HG02970 (cell line): ENCODE results near the gene CCNH.

Source experiments
- ATAC-seq: cut with Tn5 transposase; IDR thresholded peaks from one replicate; pipeline ENCODE4 v1.9.1; 2021; ENCODE audit warnings: mild to moderate bottlenecking, moderate library complexity, moderate number of reproducible peaks; ENCODE audit not compliant: unreplicated experiment, low FRiP score

The CCNH gene

DNA sequence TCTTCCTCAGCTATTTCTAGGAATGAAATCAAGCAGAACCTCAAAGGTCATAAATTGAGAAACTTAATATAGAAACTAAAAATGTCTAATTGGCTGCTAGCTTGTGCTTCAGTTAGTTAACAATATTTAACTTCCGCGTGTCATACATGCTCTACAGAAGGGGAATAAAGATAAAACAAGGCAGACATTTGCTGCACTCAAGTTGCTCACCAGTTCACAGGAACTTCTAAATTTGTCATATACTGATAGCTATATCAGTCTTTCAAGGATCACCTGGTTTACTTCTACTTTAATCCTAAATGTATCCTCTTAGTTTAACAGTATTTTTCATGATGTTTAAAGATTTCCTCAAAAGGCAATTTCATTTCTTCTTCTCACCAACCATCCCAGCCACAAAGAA is 8.4 kb downstream of the CCNH start:
- no peak for ATAC-seq

DNA sequence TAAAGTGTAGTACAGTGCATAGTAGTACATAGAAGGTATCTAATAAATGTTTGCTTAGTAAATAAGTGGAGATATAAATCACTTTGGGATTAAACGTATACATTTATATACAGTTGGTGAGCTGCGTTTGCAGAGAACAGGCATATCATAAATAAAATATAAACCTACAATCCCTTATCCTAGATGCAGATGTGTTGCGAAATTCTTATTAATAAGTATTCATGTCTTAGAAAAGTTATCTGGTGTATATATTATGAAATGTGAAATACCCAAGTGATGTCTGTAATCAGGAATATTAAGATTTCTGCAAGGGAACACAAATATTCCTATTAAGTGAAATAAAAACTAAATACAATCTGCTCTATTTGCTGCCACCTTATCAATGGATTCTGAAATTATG is 8.8 kb downstream of the CCNH start:
- no peak for ATAC-seq

DNA sequence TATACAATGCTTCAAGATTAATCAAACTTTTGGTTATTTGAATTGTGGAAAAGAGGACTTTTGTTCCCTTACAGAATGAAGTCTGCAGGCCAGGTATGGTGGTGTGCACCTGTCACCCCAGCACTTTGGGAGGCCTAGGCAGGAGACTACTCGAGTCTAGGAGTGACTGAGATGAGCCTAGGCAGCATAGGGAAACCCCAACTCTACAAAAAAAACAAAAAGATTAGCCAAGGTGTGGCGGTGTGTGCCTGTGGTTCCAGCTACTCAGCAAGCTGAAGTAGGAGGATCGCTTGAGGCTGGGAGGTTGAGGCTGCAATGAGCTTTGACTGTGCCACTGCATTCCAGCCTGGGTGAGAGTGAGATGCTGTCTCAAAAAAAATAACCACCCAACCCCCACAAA is 9.3 kb downstream of the CCNH start:
- ATAC-seq, result no peak

DNA sequence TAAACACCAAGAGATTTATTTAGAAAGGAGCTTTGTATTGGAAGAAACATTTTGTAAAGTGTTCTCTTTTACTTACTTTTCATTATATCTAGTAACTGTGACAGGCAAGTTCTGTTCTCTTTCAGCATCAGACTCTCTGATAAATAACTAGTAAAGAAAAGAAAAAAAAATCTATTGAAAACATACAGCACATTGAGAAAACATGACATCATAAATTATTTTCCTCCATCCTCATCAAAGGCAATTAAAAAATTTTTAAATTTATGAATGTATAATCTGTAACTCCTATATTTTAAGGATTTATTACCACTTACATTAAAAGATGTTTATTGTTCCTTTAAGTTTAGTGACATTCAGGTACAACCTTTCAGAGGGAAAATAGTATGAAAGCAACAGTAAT is 11.1 kb downstream of the CCNH start:
- ATAC-seq, result no peak

DNA sequence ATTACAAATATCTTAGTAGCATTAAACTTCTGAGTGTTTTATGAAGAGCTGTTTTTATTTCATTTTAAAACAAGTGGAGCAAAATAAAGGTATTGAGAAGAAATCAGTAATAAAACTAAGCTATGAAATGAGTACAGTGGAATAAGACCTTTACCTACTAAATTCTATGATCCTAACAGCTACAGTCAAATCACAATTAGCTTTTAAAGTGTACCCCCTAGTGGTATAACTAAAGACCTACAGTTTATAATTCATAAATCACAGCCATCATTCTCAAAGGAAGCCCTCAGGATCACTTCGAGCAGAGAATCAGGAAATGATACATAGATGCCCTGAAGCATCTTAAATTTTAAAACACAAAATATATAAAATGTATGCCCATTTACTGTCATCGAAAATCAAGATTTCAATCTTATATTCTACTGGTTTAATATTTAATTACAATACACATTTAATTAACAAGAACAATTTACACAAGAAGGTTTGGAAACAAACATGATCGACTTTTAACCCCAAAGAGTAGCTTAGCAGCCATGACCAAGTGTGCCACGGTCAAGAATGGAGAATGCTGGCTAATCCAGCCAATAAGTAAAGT is 12.3 kb downstream of the CCNH start:
- ATAC-seq, result no peak

DNA sequence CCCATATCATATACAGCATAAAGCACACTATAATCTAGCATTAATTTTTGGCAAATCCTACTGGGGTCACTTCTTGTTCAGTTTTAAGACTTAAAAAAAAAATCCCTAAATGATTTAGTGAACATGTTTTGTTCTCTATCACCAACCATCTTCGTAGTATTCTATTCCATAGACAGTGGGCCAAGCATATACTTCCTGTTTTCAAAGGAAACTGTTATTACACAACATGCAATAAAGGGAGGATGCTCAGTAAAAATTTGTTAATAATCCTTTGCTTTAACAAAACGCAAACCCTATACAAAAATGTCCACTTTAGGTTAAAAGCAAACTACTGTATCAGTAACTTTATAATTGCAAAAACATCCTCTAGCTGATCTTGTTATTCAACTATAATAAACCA is 13.0 kb downstream of the CCNH start:
- no peak for ATAC-seq

DNA sequence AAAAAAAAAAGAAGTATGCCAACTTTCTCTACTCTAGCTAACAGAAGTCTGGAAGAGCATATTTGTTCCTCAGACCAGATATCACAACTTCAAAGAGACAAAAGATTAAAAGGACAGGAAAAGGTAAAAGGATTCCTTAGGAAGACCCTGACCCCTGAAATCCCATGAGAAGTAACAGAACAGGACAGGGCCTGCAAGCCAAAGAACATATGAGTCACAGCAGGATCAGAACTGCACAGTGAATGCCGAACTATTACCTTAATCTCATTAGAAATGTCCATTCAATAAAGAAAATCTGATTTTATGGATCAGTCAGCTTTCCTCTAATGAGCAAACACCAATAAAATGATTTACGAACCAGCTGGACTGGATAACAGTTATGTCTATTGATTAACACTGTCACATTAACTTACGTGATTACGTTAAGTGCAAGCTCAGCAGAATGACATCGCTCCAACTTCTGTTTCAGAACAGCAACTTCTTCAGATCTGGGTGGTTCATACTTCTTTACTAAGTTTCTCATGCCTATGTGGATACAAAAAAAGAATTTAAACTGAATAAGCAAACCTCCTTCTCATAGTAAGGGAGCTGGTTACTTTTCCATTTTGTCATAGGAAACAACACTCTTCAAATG is 13.6 kb downstream of the CCNH start:
- ATAC-seq, result no peak

DNA sequence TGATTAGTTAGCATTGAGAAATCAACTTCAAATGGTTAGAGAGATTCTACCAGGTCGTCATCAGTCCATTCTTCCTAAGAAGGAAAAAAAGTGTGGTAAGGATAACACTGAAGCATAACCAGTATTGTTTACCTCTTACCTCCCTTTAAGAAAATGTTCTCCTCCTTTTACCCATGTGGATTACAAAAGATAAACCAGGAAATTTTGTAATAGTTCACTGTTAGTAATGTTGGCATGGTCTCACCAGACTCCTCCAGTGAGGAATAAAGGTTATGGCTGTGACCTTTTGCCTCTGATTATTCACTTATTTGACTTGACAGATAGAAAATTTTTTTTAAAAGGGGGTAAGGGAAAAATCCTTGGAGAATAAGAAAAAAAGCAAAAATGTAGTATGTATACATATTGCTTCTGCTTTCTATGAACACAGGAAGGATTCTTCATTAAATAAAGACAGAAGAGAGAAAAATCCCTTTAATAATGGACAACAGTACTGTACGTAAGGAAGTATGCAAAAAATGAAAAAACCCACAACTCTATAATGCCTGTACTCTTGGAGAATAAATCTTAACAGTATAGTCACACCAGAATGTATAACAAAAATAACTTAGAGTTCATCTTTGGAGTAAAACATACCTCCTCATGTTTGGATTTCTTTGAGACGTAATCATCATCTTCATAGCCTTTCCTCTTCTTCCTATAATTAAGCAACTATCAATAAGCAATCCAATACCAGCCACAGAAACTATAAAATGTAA is 18.1 kb downstream of the CCNH start:
- no peak for ATAC-seq

DNA sequence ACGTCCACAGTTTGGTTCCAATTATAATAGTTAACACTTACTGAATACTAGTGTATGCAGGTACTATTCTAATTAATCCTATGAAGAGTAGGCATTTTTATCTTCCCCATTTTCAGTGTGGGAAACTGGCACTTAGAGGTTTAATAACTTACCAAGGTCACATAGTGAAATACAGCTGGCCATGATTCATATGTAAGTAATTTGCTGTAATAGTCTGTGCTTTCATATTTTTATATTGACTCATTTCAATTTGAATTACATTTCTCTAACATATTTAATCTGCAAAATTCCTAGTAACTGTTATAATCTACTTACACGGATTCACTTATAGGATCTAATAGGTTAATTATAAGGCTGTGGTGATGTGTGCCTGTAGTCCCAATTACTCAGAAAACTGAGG is 19.4 kb downstream of the CCNH start:
- ATAC-seq, result no peak

DNA sequence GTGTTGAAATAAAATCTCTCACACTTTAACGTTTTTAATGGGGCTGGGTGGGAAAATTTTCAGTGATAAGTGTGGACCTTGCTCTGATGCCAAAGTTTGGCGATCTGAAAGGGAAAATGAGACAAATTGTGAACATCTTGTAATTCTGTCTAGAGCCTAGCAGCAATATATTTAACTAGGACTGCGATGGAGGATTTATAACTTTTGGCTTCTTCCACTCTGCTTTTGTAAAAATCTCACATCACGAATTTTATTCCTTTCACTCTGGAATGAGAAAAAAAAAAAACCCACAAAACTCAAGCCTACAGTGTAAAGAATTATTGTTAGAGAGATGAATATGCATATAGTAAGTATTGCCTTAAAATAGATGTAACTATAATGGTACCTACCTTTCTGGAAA is 19.9 kb downstream of the CCNH start:
- ATAC-seq, result no peak

DNA sequence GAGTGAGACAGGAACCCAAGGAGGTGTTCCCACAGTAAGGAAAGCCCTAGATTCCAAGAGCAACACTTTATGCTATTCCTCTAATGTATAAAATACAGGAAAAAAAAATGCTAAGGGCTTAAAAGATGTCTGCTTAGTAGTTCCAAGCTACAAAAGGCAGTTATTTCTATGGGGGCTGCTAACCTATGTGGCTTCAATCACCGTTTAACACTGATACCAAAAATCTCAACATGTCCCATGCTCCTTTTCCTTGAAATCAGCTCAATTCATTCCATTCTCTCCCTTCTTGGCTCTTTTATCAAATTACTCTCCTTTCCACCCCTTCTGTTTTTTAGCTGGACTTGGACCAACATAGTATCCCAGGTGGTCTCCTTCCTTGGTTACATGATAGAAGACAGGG is 20.6 kb downstream of the CCNH start:
- no peak for ATAC-seq

DNA sequence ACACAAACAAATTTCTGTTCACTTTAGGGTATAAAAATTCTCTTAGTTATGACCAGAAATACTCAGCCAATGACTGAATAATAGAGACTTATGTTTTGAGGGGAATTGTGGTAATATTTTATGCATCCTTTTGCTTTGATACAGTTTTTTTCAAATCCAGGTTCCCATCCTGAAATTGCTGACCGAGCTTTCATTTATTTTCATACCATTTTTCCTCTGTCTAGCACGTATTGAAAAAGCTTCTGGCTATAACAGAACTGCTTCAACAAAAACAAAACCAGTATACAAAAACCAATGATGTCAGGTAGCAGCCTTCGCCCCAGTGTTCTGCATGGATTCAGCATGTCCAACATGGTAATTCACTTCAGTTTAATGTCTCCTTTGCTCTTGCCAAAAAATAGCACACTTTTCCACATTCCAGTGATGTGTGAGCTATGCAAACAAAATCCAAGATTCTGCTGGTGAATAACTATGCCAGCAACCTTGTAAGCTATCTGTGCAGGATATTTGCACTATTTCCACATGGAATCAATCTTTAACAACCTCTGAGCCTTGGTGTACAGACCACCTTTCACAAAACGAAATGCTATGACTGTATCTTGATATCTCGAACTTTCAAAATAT is 22.0 kb downstream of the CCNH start:
- no peak for ATAC-seq

DNA sequence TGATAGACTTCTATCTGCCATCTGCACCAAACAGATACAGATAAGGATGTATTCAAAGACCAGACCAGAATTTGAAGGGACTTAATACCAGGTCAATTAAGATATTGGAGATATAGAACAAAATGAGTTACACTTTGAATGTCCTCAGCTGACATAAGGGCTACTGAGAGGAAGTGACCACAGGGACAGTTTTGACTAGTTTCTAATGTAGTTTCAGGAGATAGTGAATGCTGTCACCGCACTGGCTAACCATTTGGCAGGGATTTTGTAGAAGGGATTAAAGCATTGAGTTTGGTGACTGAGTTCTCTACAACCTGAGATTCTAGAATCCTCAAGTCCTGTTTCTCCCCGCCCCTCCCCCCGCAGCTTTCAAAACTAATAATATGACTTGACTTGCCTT is 22.7 kb downstream of the CCNH start:
- no peak for ATAC-seq

DNA sequence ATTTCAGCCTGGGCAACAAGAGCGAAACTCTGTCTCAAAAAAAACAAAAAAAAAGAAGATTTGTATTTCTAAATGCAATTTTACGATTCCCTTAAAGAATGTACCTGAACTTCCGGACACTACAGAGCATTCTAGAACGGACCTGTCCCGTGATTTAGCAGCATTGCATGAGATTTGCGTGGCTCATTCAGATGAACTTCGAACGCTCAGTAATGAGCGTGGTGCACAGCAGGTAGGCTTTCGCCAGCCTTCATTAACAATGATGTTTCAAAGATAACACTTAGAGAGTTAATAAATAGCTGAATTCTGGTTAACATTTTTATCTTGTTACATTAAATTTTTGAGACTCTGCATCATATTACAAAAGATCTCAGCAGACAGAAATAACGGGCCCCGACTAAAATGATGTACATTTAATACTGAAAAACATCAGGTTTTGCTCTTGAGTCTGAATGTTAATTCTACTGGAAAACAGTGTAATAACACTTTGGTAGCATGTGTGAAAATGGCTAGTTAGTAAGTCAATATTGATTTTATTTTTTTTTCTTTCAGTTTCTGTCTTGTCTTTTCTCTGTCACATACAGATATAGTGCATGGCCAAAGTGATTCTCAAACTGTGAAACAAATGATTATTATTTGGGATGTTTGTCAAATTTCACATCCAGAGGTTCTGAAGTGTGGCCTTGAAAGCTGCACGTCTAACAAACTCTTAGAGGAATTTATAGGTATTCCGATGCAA is 23.3 kb downstream of the CCNH start:
- no peak for ATAC-seq

DNA sequence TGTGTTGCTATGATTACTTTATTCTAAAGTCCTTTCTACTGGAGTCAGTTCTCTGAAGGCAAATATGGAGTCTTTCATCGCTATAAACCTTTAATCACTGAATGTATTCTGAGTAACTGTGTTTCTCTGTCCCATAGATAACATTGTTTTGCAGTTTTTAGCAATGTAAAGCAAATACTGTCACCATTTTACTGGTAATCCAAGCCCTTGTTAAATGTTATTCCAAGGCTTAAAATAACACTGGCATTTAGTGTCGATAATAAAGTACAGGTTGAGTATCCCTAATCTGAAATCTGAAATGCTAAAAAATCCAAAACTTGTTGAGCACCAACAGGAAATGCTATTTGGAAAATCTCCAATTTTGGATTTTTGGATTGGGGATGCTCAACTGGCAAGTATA is 24.6 kb downstream of the CCNH start:
- ATAC-seq, result no peak

DNA sequence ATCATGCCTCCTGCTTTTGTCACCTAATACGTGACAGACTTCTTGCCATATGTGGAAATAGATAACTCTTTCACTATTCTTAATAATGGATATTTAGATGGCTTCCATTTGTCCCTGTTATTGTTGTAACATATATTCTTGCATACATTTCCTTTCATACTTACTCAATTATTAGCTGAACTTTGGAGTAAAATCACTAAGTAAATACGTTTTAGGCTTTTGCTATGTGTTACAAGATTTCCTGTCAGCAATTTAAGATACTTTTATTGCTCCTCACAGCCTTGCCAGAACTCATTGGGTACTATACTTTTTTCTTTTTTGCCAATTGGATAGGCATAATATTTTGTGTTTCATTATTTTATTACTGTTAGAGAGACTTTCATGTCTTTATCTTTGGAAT is 26.9 kb downstream of the CCNH start:
- ATAC-seq, result no peak

DNA sequence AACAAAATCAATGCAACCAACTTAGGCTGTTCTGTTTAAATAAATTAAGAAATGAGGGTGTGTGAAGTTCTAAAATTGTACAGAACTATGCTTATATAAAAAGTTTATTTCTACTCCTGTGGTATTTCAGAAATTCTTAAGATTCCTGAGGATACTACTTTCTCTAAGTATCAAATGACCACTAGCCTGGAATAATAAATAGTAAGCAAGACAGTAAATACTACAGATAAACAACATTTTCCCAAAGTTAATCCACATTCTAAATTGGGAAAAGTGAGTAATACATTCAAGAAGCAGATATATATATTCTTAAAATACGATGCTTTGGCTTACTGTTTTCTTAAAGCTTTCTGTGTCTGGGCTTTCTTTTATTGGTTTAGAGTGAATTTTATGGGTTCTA is 29.5 kb downstream of the CCNH start:
- ATAC-seq, result no peak

DNA sequence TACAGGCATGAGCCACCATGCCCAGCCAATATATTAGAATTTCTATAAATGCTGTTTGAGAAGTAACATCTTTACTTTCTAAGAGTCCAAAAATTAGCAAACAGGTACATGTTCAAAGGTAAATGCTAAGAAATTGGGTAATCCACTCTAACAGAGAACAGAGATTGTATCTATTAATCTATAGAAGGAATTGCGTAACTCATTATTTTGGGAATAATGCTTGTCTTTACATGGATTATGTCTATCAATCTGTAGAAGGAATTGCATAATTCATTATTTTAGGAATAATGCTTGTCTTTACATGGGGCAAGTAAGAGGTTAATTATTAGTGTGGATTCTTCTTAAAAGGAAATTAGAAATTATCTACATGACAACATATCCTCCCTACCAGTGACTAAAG is 30.5 kb downstream of the CCNH start:
- ATAC-seq, result no peak

DNA sequence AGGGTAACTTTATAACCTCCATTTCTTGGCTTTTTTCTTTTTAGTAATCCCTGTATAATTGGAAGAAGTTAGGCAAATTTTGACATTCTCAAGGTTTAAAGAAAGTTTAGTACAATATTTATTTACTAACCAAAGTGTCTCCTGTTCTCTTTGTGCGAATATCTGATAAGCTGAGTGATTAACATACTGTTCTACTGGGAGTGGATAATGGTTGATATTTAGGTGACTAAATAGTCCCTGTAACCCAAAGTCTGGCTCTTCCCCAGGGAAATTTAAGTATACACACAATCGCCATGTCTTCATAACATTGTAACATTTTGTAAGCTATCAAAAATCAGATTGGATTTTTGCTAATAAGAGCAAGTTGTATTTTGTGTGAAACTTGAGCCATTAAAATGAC is 40.0 kb downstream of the CCNH start:
- ATAC-seq, result no peak

DNA sequence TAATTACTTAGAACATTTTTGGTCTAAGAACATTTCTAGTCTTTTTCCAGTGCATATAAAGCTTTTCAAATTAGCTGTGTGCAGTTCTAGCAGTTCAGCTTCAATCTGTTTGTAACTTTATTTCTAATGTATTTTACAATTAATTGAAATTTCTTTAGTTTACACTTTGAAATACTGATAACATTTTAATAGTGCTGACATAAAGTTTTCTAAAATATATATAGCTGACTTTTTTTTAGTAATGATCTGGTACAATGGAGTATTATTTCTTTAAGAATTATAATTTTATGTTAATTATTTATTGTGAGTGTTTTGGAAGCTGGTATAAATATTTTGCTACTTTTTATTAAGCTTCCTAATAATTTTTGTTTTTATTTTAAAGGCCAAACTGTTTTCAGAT is 43.3 kb downstream of the CCNH start:
- ATAC-seq, result no peak

DNA sequence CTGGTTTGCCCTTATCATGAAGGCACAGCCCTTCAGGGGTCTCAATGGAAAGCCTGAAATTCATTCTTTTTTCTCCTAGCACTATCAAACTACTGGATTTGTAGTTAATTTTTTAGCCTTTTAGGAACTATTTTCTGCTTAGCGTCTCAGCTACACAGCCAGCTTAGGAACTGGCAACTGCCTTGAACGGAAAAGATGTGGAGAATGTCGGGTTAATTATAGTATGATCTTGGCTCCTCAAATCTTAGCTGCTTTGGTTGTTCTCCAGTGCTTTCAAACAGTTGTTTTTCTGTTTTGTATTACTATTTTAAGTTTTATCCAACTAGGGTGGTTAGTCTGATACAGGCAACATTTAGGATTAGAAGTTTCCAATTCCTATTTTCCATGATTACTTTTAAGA is 44.1 kb downstream of the CCNH start:
- ATAC-seq, result no peak
